Measurements from ENCODE around the gene NELL1.

- TF ChIP-seq, protein P1, sequence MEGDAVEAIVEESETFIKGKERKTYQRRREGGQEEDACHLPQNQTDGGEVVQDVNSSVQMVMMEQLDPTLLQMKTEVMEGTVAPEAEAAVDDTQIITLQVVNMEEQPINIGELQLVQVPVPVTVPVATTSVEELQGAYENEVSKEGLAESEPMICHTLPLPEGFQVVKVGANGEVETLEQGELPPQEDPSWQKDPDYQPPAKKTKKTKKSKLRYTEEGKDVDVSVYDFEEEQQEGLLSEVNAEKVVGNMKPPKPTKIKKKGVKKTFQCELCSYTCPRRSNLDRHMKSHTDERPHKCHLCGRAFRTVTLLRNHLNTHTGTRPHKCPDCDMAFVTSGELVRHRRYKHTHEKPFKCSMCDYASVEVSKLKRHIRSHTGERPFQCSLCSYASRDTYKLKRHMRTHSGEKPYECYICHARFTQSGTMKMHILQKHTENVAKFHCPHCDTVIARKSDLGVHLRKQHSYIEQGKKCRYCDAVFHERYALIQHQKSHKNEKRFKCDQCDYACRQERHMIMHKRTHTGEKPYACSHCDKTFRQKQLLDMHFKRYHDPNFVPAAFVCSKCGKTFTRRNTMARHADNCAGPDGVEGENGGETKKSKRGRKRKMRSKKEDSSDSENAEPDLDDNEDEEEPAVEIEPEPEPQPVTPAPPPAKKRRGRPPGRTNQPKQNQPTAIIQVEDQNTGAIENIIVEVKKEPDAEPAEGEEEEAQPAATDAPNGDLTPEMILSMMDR (IDR thresholded peaks at IDR 0.05; ENCODE audit: borderline replicate concordance, extremely low read depth, low read length, poor library complexity, severe bottlenecking): no peak
- TF ChIP-seq EZH2 (IDR thresholded peaks at IDR 0.05; ENCODE audit: borderline replicate concordance, low read depth, low read length, severe bottlenecking): no peak
Observed at GRCh38 chr11:21489416-21490115, 820.2 kb downstream of the NELL1 start.
